Transverse colon (tissue), 4 donors: ENCODE results near the gene POLR3A. TPM values are rescaled to one million over a fixed set of nuclear protein-coding genes. Genes with fewer than 3 reads are reported as not detected.

Experiments
- DNase-seq: peaks from one replicate; pipeline ENCODE4 v3.0.0-alpha.2; 2019
- H3K27ac ChIP-seq, 4 donors: fragments of 200-600 bp; sonication (generic); 2 replicates each; pipeline ENCODE4 v1.5.1; 2016 to 2018; ENCODE audit warnings: inconsistent platforms in 4 of 4
- H3K27me3 ChIP-seq: fragments of 200-600 bp; sonication (generic); 2 replicates; pipeline ENCODE4 v1.5.1; 2017; ENCODE audit warnings: inconsistent platforms
- H3K36me3 ChIP-seq, 4 donors: fragments of 200-600 bp; sonication (generic); 2 replicates each; pipeline ENCODE4 v1.5.1; 2017 to 2019; ENCODE audit warnings: inconsistent platforms in 4 of 4
- H3K4me1 ChIP-seq, 4 donors: fragments of 200-600 bp; sonication (generic); 2 replicates each; pipeline ENCODE4 v1.5.1; 2017 to 2020; ENCODE audit warnings: inconsistent platforms in 4 of 4
- H3K4me3 ChIP-seq, 4 donors: fragments of 200-600 bp; sonication (generic); 1 replicate in 1 of 4; 2 replicates in 3 of 4; pipeline versions ENCODE4 v1.5.1 to v1.6.1; 2017 to 2019; ENCODE audit warnings: inconsistent platforms in 4 of 4
- H3K9me3 ChIP-seq, 2 donors: fragments of 200-600 bp; sonication (generic); 2 replicates each; pipeline ENCODE4 v1.5.1; 2017 to 2019; ENCODE audit warnings: inconsistent platforms in 2 of 2
- EP300 ChIP-seq: sonication (generic); formaldehyde crosslinking; IDR thresholded peaks from one replicate; pipeline ENCODE4 v1.6.1; 2017; ENCODE audit warnings: antibody characterized with exemption, low read depth
- POLR2A ChIP-seq: fragments of 450-650 bp; IDR thresholded peaks from one replicate; pipeline ENCODE4 v1.6.1; 2016; ENCODE audit warnings: antibody characterized with exemption, mild to moderate bottlenecking, moderate library complexity
- POLR2AphosphoS5 ChIP-seq, 3 donors: sonication (generic); formaldehyde crosslinking; IDR thresholded peaks; one replicate each; pipeline ENCODE4 v1.6.1; 2016; ENCODE audit warnings: antibody characterized with exemption in 3 of 3
- WGBS, 2 donors: methylation state at CpG; one replicate each; pipeline ENCODE4 v1.1.5; 2018; ENCODE audit warnings: low coverage in 1 of 2; 5-methylcytosine and 5-hydroxymethylcytosine counted together
- in situ Hi-C, 4 donors: fragments of 200-750 bp; cut with MboI; loops; one replicate each; pipeline versions ENCODE4 v1.15.0 to v1.15.1; 2017; ENCODE audit warnings: low sequenced_read_pairs in 3 of 4, low pct_ligation_motif_present in 1 of 4, low pct_unique_long_range_greater_than_20kb in 1 of 4
- intact Hi-C: fragments of 100-400 bp; cut with DNase I; formaldehyde crosslinking; loops from one replicate; pipeline ENCODE4 v1.15.1; 2023; ENCODE audit warnings: low total_unique reads
- total RNA-seq, 4 donors: library from RNA; depleted of rRNA; stranded (reverse); fragments of >200 nt; gene quantifications; one replicate each; pipeline ENCODE4 v1.1.0, GENCODE V29; 2016
- TF ChIP-seq, protein P1 (sequence below), 5 experiments: fragments of 200-600 bp in 3 of 5; fragments of 450-650 bp in 2 of 5; sonication (generic) in 3 of 5; IDR thresholded peaks; 1 replicate in 2 of 5; 2 replicates in 3 of 5; pipeline ENCODE4 v1.5.1; 2016 to 2017; ENCODE audit warnings: antibody characterized with exemption in 5 of 5, inconsistent platforms in 3 of 5, mild to moderate bottlenecking in 2 of 5, moderate library complexity in 1 of 5

The POLR3A gene
- total RNA-seq, 4 donors from 2014 or later: 8.0 to 16.8 (median 13.1) TPM

DNA sequence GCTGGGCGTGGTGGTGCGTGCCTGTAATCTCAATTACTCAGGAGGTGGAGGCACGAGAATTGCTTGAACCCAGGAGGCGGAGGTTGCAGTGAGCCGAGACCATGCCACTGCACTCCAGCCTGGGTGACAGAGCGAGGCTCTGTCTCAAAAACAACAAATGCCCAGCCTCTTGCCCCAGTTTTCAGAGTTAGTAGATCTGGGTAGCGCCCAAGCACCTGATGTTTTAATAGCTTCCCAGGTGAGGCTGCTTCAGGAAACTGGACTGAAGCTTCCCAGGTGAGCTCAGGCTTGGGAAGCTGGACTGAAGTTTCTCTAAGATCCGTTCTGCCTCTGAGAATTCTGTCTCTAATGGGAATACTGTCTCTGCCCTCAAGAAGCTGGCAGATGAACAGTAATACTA, 16.5 kb upstream of the POLR3A start:
- in situ Hi-C loops (loop anchor here (5.0 to 25.0 kb wide), 4 partner anchors 259 to 1151 kb away; no protein-coding TSS in a partner anchor), intact Hi-C loops (loop anchor here (10.0 kb wide), 1 partner anchor 1019 kb away; the partner anchor contains the start of gene ZMIZ1)
- Histone ChIP-seq H3K36me3 (peaks cover 0 to 2% (median under 1%) of the 10 kb centered on the region in 4 donors), H3K27ac (no peak overlapping the region), H3K4me3 (no peak overlapping the region), H3K27me3 (no peaks in the 10 kb centered on the region), H3K4me1 (peaks cover 0 to 11% (median 2%) of the 10 kb centered on the region in 4 donors), H3K9me3 (no peaks in the 10 kb centered on the region)
- WGBS, 2 donors: 77 to 80% methylated on average over 1 to 8 of the region's 8 CpGs
- no peak for DNase-seq
- no peak for TF ChIP-seq POLR2AphosphoS5 (IDR thresholded peaks at IDR 0.05)
- no peak for TF ChIP-seq EP300
- TF ChIP-seq, protein P1, sequence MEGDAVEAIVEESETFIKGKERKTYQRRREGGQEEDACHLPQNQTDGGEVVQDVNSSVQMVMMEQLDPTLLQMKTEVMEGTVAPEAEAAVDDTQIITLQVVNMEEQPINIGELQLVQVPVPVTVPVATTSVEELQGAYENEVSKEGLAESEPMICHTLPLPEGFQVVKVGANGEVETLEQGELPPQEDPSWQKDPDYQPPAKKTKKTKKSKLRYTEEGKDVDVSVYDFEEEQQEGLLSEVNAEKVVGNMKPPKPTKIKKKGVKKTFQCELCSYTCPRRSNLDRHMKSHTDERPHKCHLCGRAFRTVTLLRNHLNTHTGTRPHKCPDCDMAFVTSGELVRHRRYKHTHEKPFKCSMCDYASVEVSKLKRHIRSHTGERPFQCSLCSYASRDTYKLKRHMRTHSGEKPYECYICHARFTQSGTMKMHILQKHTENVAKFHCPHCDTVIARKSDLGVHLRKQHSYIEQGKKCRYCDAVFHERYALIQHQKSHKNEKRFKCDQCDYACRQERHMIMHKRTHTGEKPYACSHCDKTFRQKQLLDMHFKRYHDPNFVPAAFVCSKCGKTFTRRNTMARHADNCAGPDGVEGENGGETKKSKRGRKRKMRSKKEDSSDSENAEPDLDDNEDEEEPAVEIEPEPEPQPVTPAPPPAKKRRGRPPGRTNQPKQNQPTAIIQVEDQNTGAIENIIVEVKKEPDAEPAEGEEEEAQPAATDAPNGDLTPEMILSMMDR (IDR thresholded peaks at IDR 0.05): no peak
- TF ChIP-seq POLR2A: no peak

DNA sequence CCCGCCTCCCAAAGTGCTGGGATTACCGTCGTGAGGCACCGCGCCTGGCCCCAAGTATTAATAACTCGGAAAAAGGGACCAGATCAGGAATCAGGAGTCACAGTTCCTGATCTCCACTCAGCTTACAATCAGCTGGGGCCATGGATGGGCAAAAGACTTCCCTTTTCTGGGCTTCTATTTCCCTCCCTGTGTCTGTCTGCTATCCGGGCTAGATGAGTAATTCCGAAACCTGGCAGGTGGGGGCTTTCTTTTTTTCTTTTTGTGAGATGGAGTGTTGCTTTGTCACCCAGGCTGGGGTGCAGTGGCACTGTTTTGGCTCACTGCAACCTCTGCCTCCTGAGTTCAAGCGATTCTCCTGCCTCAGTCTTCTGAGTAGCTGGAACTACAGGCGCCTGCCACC, 15.9 kb upstream of the POLR3A start:
- H3K27me3 ChIP-seq: no peaks in the 10 kb centered on the region
- H3K27ac ChIP-seq: no peak overlapping the region
- peaks cover 0 to 8% (median 3%) of the 10 kb centered on the region in 4 donors for H3K36me3 ChIP-seq
- DNase-seq: no peak
- H3K4me3 ChIP-seq: no peak overlapping the region
- no peaks in the 10 kb centered on the region for H3K9me3 ChIP-seq
- peaks cover 0 to 11% (median 2%) of the 10 kb centered on the region in 4 donors for H3K4me1 ChIP-seq
- intact Hi-C loops (loop anchor here (10.0 kb wide), 1 partner anchor 1020 kb away; the partner anchor contains the start of gene ZMIZ1), in situ Hi-C loops (loop anchor here (5.0 to 25.0 kb wide), 4 partner anchors 260 to 1152 kb away; no protein-coding TSS in a partner anchor)
- TF ChIP-seq POLR2AphosphoS5 (IDR thresholded peaks at IDR 0.05): no peak
- no peak for TF ChIP-seq EP300
- TF ChIP-seq, protein P1 (IDR thresholded peaks at IDR 0.05): no peak
- TF ChIP-seq POLR2A: no peak
- 58 to 85% methylated on average over 2 to 10 of the region's 10 CpGs for WGBS, 2 donors

- TF ChIP-seq, protein P1 (IDR thresholded peaks at IDR 0.05): no peak
- TF ChIP-seq POLR2AphosphoS5 (IDR thresholded peaks at IDR 0.05) (no peak), POLR2A (no peak), EP300 (no peak)
- Histone ChIP-seq H3K27me3 (no peaks in the 10 kb centered on the region), H3K27ac (no peak overlapping the region), H3K36me3 (peaks cover 0 to 12% (median 3%) of the 10 kb centered on the region in 4 donors), H3K4me3 (no peak overlapping the region), H3K4me1 (peaks cover 0 to 11% (median 2%) of the 10 kb centered on the region in 4 donors), H3K9me3 (no peaks in the 10 kb centered on the region)
- WGBS, 2 donors: 50 to 64% methylated on average over 5 to 10 of the region's 10 CpGs
- intact Hi-C loops: loop anchor here (10.0 kb wide), 1 partner anchor 1020 kb away; the partner anchor contains the start of gene ZMIZ1
- no peak for DNase-seq
- in situ Hi-C loops: loop anchor here (5.0 to 25.0 kb wide), 4 partner anchors 260 to 1153 kb away; no protein-coding TSS in a partner anchor
These were observed 15.4 kb upstream of the POLR3A start for GRCh38 chr10:78044699-78045098.

GRCh38 chr10:78044179-78044578, 14.9 kb upstream of the POLR3A start:
- no peaks in the 10 kb centered on the region for H3K27me3 ChIP-seq
- no peaks in the 10 kb centered on the region for H3K9me3 ChIP-seq
- peaks cover 0 to 11% (median 2%) of the 10 kb centered on the region in 4 donors for H3K4me1 ChIP-seq
- in situ Hi-C loops (loop anchor here in 3 of 4 donors (10.0 to 25.0 kb wide), 3 partner anchors 261 to 1151 kb away; no protein-coding TSS in a partner anchor), intact Hi-C loops (loop anchor here (10.0 kb wide), 1 partner anchor 1021 kb away; the partner anchor contains the start of gene ZMIZ1)
- H3K36me3 ChIP-seq: peaks cover 0 to 13% (median 5%) of the 10 kb centered on the region in 4 donors
- no peak for TF ChIP-seq POLR2A
- no peak for TF ChIP-seq EP300
- TF ChIP-seq POLR2AphosphoS5 (IDR thresholded peaks at IDR 0.05): no peak
- TF ChIP-seq, protein P1 (IDR thresholded peaks at IDR 0.05): no peak
- no peak overlapping the region for H3K4me3 ChIP-seq
- no peak overlapping the region for H3K27ac ChIP-seq
- no peak for DNase-seq
